Measurements from ENCODE around the gene ADAMTS16.

DNA sequence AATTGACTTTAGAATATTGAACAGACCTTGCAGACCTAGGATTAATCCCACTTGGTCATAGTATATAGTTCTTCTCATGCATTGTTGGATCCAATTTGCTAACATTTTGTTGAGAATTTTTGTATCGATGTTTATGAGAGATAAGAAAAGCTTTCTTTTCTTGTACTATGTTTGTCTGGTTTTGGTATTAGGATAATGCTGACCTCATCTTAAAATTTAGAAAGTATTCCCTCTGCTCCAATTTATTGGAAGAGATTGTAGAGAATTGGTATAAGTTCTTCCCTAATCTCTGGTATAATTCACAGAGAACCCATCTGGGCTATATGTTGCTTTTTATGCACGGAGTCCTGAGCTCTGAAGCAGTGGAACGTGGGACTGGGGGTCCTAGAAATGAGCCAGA lies 67.7 kb downstream of the ADAMTS16 start:
- TF ChIP-seq EP300 (IDR thresholded peaks at IDR 0.05): no peak
- TF ChIP-seq, protein P1, sequence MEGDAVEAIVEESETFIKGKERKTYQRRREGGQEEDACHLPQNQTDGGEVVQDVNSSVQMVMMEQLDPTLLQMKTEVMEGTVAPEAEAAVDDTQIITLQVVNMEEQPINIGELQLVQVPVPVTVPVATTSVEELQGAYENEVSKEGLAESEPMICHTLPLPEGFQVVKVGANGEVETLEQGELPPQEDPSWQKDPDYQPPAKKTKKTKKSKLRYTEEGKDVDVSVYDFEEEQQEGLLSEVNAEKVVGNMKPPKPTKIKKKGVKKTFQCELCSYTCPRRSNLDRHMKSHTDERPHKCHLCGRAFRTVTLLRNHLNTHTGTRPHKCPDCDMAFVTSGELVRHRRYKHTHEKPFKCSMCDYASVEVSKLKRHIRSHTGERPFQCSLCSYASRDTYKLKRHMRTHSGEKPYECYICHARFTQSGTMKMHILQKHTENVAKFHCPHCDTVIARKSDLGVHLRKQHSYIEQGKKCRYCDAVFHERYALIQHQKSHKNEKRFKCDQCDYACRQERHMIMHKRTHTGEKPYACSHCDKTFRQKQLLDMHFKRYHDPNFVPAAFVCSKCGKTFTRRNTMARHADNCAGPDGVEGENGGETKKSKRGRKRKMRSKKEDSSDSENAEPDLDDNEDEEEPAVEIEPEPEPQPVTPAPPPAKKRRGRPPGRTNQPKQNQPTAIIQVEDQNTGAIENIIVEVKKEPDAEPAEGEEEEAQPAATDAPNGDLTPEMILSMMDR (IDR thresholded peaks at IDR 0.05): no peak
